ENCODE results near the gene RNF212. TPM values are rescaled to one million over a fixed set of nuclear protein-coding genes. Genes with fewer than 3 reads are reported as not detected.

The RNF212 gene
- total and polyA plus RNA-seq, 5 donors from 2014 or later = 2.8 to 5.4 (median 3.2) TPM

DNA sequence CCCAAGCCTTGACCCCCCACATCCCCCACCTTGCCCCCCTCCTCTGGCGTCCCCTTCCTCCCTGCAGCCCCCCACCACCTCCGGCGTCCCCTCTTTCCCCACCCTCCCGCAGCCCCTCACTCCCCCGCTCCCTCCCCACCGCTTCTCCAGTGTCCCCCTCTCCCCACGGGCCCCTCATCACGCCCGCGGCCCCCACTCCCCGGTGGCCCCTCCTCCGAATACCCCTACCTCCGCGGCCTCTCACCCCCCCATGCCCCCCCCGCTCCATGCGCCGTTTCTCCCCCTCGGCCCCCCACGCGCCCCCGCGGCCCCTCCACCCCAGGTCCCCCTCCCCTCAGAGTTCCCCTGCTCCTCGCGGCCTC lies 562 bp downstream of the RNF212 start:
- no peak for DNase-seq
- H3K27me3 ChIP-seq (ENCODE audit: control insufficient read depth, insufficient read depth, low read length) = no peaks in the 10 kb centered on the region
- no peaks in the 10 kb centered on the region for H3K36me3 ChIP-seq (ENCODE audit: control insufficient read depth, insufficient read depth, low read length)
- Mint-ChIP-seq H3K4me1 (peaks cover 0 to 10% (median 5%) of the 10 kb centered on the region in 4 donors), H3K27ac (no peak overlapping the region), H3K27me3 (peaks cover 47% of the 10 kb centered on the region), H3K4me3 (no peak overlapping the region), H3K36me3 (no peaks in the 10 kb centered on the region), H3K9me3 (peaks cover 0 to 2% (median 0%) of the 10 kb centered on the region in 7 donors)
- no peaks in the 10 kb centered on the region for H3K9me3 ChIP-seq (ENCODE audit: control insufficient read depth in 2 of 2, low read length in 2 of 2)
- H3K4me3 ChIP-seq (ENCODE audit: low read depth, low read length) = no peak overlapping the region
- no peak for ATAC-seq (ENCODE audit: low read depth in 2 of 2)
- H3K4me1 ChIP-seq (ENCODE audit: control insufficient read depth, insufficient read depth, low read length, poor library complexity, severe bottlenecking) = no peaks in the 10 kb centered on the region
- no peak overlapping the region for H3K27ac ChIP-seq (ENCODE audit: insufficient read depth, low read length, poor library complexity, severe bottlenecking)

DNA sequence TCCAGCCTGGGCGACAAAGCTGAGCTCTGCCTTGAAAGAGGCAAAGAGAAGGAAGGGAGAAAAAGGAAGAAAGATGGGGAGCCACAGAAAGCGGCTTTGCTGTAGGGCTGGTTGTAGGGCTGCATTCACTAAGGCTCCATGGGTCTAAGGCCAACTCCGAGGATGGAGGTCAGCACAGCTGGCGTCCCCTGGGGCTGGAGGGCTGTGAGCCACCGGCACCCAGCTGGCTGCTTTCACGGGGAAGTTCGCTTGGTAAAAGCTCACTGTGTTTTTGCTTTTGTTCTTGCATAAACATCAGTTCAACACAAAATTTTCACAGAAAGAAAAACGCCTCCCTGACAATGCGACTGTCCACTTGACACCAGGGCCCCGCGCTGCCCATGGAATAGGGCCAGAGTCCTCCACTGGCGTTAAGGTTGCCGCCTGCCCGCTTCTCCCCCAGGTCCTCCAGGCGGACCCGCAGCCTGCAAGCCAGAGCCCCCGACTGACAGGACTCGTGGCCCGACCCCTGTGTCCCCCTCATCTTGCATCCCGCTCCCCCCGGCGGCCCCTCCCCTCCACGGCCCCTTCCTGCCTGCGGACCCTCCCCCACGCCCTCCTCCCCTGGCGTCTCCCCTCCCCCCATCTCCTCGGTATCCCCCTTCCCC lies 1.1 kb downstream of the RNF212 start:
- Histone ChIP-seq H3K27ac (ENCODE audit: insufficient read depth, low read length, poor library complexity, severe bottlenecking) (no peak overlapping the region), H3K4me3 (ENCODE audit: low read depth, low read length) (no peak overlapping the region), H3K27me3 (ENCODE audit: control insufficient read depth, insufficient read depth, low read length) (no peaks in the 10 kb centered on the region), H3K4me1 (ENCODE audit: control insufficient read depth, insufficient read depth, low read length, poor library complexity, severe bottlenecking) (no peaks in the 10 kb centered on the region), H3K36me3 (ENCODE audit: control insufficient read depth, insufficient read depth, low read length) (no peaks in the 10 kb centered on the region), H3K9me3 (ENCODE audit: control insufficient read depth in 2 of 2, low read length in 2 of 2) (no peaks in the 10 kb centered on the region)
- peak overlapping the region in 2 of 4 donors; percentile 8 to 21 for H3K4me3 Mint-ChIP-seq
- H3K4me1 Mint-ChIP-seq = peaks cover 0 to 10% (median 5%) of the 10 kb centered on the region in 4 donors
- no peaks in the 10 kb centered on the region for H3K36me3 Mint-ChIP-seq
- ATAC-seq (ENCODE audit: low read depth in 2 of 2) (no peak), DNase-seq (no peak)
- no peak overlapping the region for H3K27ac Mint-ChIP-seq
- H3K9me3 Mint-ChIP-seq = peaks cover 0 to 2% (median 0%) of the 10 kb centered on the region in 7 donors
- H3K27me3 Mint-ChIP-seq = peaks cover 42% of the 10 kb centered on the region

GRCh38 chr4:1111259-1111809 lies 2.0 kb downstream of the RNF212 start:
- no peak for DNase-seq
- peaks cover 0 to 2% (median 0%) of the 10 kb centered on the region in 7 donors for H3K9me3 Mint-ChIP-seq
- H3K27ac Mint-ChIP-seq = peak overlapping the region in 1 of 3 donors; percentile 40
- no peaks in the 10 kb centered on the region for H3K36me3 Mint-ChIP-seq
- Histone ChIP-seq H3K36me3 (ENCODE audit: control insufficient read depth, insufficient read depth, low read length) (no peaks in the 10 kb centered on the region), H3K27me3 (ENCODE audit: control insufficient read depth, insufficient read depth, low read length) (no peaks in the 10 kb centered on the region), H3K9me3 (ENCODE audit: control insufficient read depth in 2 of 2, low read length in 2 of 2) (no peaks in the 10 kb centered on the region), H3K27ac (ENCODE audit: insufficient read depth, low read length, poor library complexity, severe bottlenecking) (no peak overlapping the region), H3K4me1 (ENCODE audit: control insufficient read depth, insufficient read depth, low read length, poor library complexity, severe bottlenecking) (no peaks in the 10 kb centered on the region), H3K4me3 (ENCODE audit: low read depth, low read length) (no peak overlapping the region)
- H3K4me1 Mint-ChIP-seq = peaks cover 0 to 10% (median 5%) of the 10 kb centered on the region in 4 donors
- no peak for ATAC-seq (ENCODE audit: low read depth in 2 of 2)
- peaks cover 34% of the 10 kb centered on the region for H3K27me3 Mint-ChIP-seq
- no peak overlapping the region for H3K4me3 Mint-ChIP-seq

DNA sequence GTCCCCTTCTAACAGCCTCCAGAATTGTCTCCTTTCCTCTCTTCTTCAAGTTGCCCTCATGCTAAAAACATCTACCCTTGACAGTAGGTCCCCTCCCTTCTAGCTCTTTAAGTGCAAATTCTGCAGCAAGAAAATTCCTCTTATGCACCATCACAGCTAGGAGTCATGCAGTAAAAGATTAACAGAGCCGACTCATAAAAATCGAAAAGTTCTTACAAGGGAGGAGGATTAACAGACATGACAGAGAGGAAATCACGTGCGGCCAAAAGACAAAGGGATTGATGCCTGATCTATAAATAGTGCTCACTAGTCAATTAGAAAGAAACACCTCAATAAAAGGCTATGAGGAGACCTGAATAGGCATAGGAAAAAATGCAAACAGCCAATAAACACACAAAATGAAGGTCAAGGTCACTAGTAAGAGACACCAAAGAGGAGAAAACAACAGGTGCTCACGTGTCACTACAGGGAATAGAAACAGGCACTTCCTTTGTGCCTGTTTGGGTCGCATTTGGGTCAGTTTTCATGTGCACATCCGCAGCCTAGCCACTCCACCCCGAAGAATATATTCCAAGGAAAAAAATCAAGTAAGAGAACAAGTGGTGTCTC lies 3.4 kb downstream of the RNF212 start:
- no peaks in the 10 kb centered on the region for H3K9me3 ChIP-seq (ENCODE audit: control insufficient read depth in 2 of 2, low read length in 2 of 2)
- DNase-seq (no peak), ATAC-seq (ENCODE audit: low read depth in 2 of 2) (no peak)
- H3K36me3 ChIP-seq (ENCODE audit: control insufficient read depth, insufficient read depth, low read length) = no peaks in the 10 kb centered on the region
- Mint-ChIP-seq H3K4me3 (peak overlapping the region in 1 of 4 donors; percentile 5), H3K9me3 (peaks cover 0 to 2% (median 0%) of the 10 kb centered on the region in 7 donors), H3K4me1 (peaks cover 0 to 10% (median 5%) of the 10 kb centered on the region in 4 donors), H3K36me3 (no peaks in the 10 kb centered on the region), H3K27ac (peak overlapping the region in 2 of 3 donors; percentile 72 to 75), H3K27me3 (peaks cover 20% of the 10 kb centered on the region)
- no peak overlapping the region for H3K27ac ChIP-seq (ENCODE audit: insufficient read depth, low read length, poor library complexity, severe bottlenecking)
- no peaks in the 10 kb centered on the region for H3K27me3 ChIP-seq (ENCODE audit: control insufficient read depth, insufficient read depth, low read length)
- H3K4me3 ChIP-seq (ENCODE audit: low read depth, low read length) = no peak overlapping the region
- H3K4me1 ChIP-seq (ENCODE audit: control insufficient read depth, insufficient read depth, low read length, poor library complexity, severe bottlenecking) = no peaks in the 10 kb centered on the region

GRCh38 chr4:1109333-1109732 lies 4.0 kb downstream of the RNF212 start:
- peaks cover 0 to 10% (median 5%) of the 10 kb centered on the region in 4 donors for H3K4me1 Mint-ChIP-seq
- H3K27ac ChIP-seq (ENCODE audit: insufficient read depth, low read length, poor library complexity, severe bottlenecking) = no peak overlapping the region
- no peaks in the 10 kb centered on the region for H3K27me3 ChIP-seq (ENCODE audit: control insufficient read depth, insufficient read depth, low read length)
- H3K4me1 ChIP-seq (ENCODE audit: control insufficient read depth, insufficient read depth, low read length, poor library complexity, severe bottlenecking) = no peaks in the 10 kb centered on the region
- no peaks in the 10 kb centered on the region for H3K9me3 ChIP-seq (ENCODE audit: control insufficient read depth in 2 of 2, low read length in 2 of 2)
- H3K4me3 Mint-ChIP-seq = no peak overlapping the region
- H3K36me3 ChIP-seq (ENCODE audit: control insufficient read depth, insufficient read depth, low read length) = no peaks in the 10 kb centered on the region
- DNase-seq (no peak), ATAC-seq (ENCODE audit: low read depth in 2 of 2) (no peak)
- peak overlapping the region in 1 of 3 donors; percentile 72 for H3K27ac Mint-ChIP-seq
- H3K9me3 Mint-ChIP-seq = peaks cover 0 to 2% (median 0%) of the 10 kb centered on the region in 7 donors
- H3K4me3 ChIP-seq (ENCODE audit: low read depth, low read length) = no peak overlapping the region
- no peaks in the 10 kb centered on the region for H3K36me3 Mint-ChIP-seq
- H3K27me3 Mint-ChIP-seq = peaks cover 16% of the 10 kb centered on the region

DNA sequence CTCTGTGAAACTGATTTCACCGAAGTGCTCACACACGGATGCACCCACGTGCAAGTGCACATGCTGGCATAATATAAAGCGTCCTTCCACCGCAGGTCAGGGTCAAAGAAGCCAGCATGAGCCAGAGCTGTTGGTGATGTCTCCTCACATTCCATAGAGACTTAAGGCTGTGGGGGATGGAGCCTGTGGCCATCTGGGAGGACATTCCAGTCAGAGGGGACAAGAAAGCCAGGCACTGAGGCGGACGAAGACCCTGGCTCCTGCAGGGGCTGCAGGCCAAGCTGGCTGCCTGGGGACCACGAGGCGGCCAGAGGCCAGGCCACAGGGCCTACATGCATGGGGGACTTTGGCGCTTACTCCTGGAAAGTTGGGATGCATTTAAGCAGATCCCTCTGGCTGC lies 7.7 kb downstream of the RNF212 start:
- no peak overlapping the region for H3K4me3 Mint-ChIP-seq

GRCh38 chr4:1105067-1105466 lies 8.3 kb downstream of the RNF212 start:
- Mint-ChIP-seq H3K4me1 (peaks cover 0 to 7% (median 0%) of the 10 kb centered on the region in 4 donors), H3K27ac (no peak overlapping the region), H3K36me3 (no peaks in the 10 kb centered on the region), H3K27me3 (peaks cover 4% of the 10 kb centered on the region), H3K9me3 (no peaks in the 10 kb centered on the region), H3K4me3 (no peak overlapping the region)
- H3K9me3 ChIP-seq (ENCODE audit: control insufficient read depth in 2 of 2, low read length in 2 of 2) = no peaks in the 10 kb centered on the region
- H3K4me3 ChIP-seq (ENCODE audit: low read depth, low read length) = no peak overlapping the region
- H3K36me3 ChIP-seq (ENCODE audit: control insufficient read depth, insufficient read depth, low read length) = no peaks in the 10 kb centered on the region
- no peaks in the 10 kb centered on the region for H3K27me3 ChIP-seq (ENCODE audit: control insufficient read depth, insufficient read depth, low read length)
- ATAC-seq (ENCODE audit: low read depth in 2 of 2) (no peak), DNase-seq (no peak)
- H3K27ac ChIP-seq (ENCODE audit: insufficient read depth, low read length, poor library complexity, severe bottlenecking) = no peak overlapping the region
- H3K4me1 ChIP-seq (ENCODE audit: control insufficient read depth, insufficient read depth, low read length, poor library complexity, severe bottlenecking) = no peaks in the 10 kb centered on the region

More for the DNA sequence above, 7.7 kb downstream of the RNF212 start:
- Mint-ChIP-seq H3K4me1 (peaks cover 0 to 10% (median 0%) of the 10 kb centered on the region in 4 donors), H3K9me3 (no peaks in the 10 kb centered on the region), H3K27ac (no peak overlapping the region), H3K27me3 (peaks cover 5% of the 10 kb centered on the region), H3K36me3 (no peaks in the 10 kb centered on the region)
- Histone ChIP-seq H3K27me3 (ENCODE audit: control insufficient read depth, insufficient read depth, low read length) (no peaks in the 10 kb centered on the region), H3K4me1 (ENCODE audit: control insufficient read depth, insufficient read depth, low read length, poor library complexity, severe bottlenecking) (no peaks in the 10 kb centered on the region), H3K36me3 (ENCODE audit: control insufficient read depth, insufficient read depth, low read length) (no peaks in the 10 kb centered on the region), H3K27ac (ENCODE audit: insufficient read depth, low read length, poor library complexity, severe bottlenecking) (no peak overlapping the region), H3K4me3 (ENCODE audit: low read depth, low read length) (no peak overlapping the region), H3K9me3 (ENCODE audit: control insufficient read depth in 2 of 2, low read length in 2 of 2) (no peaks in the 10 kb centered on the region)
- ATAC-seq (ENCODE audit: low read depth in 2 of 2) (no peak), DNase-seq (no peak)
